ENCODE results near the gene ATXN1. TPM values are rescaled to one million over a fixed set of nuclear protein-coding genes. Genes with fewer than 3 reads are reported as not detected.

ATXN1 gene
- total and polyA plus RNA-seq, 2 of the 13 experiments (the other 11 are each of a cell fraction or from before 2014, with no cell fraction given), result 20.7 to 39.5 TPM

DNA sequence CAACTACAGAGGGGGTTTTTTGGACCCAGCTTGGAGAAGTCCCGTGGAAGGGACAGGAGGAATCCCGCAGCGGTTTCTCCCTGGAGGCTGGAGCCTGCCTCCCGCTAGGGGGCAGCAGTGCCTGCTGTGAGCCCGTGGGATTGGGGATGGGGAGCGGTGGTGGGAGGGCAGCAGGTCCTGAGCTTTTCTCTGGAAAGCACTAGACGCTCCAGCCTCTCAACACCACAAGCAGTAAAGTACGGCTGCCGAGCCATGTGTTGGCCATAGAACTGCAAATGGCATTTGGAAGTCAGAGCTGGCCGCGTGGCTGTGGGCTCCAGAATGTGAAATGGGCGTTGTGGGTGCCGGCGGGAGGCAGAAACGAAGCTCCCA lies 475.1 kb downstream of the ATXN1 start (continued):
- TF ChIP-seq, protein P1, sequence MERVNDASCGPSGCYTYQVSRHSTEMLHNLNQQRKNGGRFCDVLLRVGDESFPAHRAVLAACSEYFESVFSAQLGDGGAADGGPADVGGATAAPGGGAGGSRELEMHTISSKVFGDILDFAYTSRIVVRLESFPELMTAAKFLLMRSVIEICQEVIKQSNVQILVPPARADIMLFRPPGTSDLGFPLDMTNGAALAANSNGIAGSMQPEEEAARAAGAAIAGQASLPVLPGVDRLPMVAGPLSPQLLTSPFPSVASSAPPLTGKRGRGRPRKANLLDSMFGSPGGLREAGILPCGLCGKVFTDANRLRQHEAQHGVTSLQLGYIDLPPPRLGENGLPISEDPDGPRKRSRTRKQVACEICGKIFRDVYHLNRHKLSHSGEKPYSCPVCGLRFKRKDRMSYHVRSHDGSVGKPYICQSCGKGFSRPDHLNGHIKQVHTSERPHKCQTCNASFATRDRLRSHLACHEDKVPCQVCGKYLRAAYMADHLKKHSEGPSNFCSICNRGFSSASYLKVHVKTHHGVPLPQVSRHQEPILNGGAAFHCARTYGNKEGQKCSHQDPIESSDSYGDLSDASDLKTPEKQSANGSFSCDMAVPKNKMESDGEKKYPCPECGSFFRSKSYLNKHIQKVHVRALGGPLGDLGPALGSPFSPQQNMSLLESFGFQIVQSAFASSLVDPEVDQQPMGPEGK (CRISPR knock-in tag; IDR thresholded peaks at IDR 0.05), result peak; percentile 60; the same call in 1 of the 2 replicates
- TF ChIP-seq MXD4 (CRISPR knock-in tag; IDR thresholded peaks at IDR 0.05) (0 out of 2 replicates have a peak, but pooled peaks have one; percentile 35), ZNF136 (CRISPR knock-in tag; IDR thresholded peaks at IDR 0.05; ENCODE audit: low read depth) (no peak), CEBPB (IDR thresholded peaks at IDR 0.05; ENCODE audit: borderline replicate concordance, low read depth, low read length) (no peak), TEAD3 (CRISPR knock-in tag; optimal IDR thresholded peaks at IDR 0.05; ENCODE audit: borderline replicate concordance) (peak; percentile 66), ELF3 (CRISPR knock-in tag; IDR thresholded peaks at IDR 0.05) (peak; percentile 14; the same call in 1 of the 2 replicates), ZNF329 (CRISPR knock-in tag; IDR thresholded peaks at IDR 0.05; ENCODE audit: low read depth) (no peak), ONECUT2 (CRISPR knock-in tag; IDR thresholded peaks at IDR 0.05) (no peak), IRF2 (CRISPR knock-in tag; IDR thresholded peaks at IDR 0.05) (0 out of 2 replicates have a peak, but pooled peaks have one; percentile 31), ZNF501 (CRISPR knock-in tag; IDR thresholded peaks at IDR 0.05) (peak; percentile 52; the same call in 1 of the 2 replicates), TP53 (CRISPR knock-in tag; conservative IDR thresholded peaks at IDR 0.05) (no peak), ELF1 (CRISPR knock-in tag; IDR thresholded peaks at IDR 0.05) (peak; percentile 25; the same call in 1 of the 2 replicates), HDAC2 (CRISPR knock-in tag; IDR thresholded peaks at IDR 0.05) (peak; percentile 29; the same call in 1 of the 2 replicates)
- TF ChIP-seq, protein P2, sequence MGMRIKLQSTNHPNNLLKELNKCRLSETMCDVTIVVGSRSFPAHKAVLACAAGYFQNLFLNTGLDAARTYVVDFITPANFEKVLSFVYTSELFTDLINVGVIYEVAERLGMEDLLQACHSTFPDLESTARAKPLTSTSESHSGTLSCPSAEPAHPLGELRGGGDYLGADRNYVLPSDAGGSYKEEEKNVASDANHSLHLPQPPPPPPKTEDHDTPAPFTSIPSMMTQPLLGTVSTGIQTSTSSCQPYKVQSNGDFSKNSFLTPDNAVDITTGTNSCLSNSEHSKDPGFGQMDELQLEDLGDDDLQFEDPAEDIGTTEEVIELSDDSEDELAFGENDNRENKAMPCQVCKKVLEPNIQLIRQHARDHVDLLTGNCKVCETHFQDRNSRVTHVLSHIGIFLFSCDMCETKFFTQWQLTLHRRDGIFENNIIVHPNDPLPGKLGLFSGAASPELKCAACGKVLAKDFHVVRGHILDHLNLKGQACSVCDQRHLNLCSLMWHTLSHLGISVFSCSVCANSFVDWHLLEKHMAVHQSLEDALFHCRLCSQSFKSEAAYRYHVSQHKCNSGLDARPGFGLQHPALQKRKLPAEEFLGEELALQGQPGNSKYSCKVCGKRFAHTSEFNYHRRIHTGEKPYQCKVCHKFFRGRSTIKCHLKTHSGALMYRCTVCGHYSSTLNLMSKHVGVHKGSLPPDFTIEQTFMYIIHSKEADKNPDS (CRISPR knock-in tag; IDR thresholded peaks at IDR 0.05), result 0 out of 2 replicates have a peak, but pooled peaks have one; percentile 20
- TF ChIP-seq, protein P3, sequence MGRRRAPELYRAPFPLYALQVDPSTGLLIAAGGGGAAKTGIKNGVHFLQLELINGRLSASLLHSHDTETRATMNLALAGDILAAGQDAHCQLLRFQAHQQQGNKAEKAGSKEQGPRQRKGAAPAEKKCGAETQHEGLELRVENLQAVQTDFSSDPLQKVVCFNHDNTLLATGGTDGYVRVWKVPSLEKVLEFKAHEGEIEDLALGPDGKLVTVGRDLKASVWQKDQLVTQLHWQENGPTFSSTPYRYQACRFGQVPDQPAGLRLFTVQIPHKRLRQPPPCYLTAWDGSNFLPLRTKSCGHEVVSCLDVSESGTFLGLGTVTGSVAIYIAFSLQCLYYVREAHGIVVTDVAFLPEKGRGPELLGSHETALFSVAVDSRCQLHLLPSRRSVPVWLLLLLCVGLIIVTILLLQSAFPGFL (CRISPR knock-in tag; IDR thresholded peaks at IDR 0.05), result no peak
- TF ChIP-seq, protein P4, sequence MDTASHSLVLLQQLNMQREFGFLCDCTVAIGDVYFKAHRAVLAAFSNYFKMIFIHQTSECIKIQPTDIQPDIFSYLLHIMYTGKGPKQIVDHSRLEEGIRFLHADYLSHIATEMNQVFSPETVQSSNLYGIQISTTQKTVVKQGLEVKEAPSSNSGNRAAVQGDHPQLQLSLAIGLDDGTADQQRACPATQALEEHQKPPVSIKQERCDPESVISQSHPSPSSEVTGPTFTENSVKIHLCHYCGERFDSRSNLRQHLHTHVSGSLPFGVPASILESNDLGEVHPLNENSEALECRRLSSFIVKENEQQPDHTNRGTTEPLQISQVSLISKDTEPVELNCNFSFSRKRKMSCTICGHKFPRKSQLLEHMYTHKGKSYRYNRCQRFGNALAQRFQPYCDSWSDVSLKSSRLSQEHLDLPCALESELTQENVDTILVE (CRISPR knock-in tag; IDR thresholded peaks at IDR 0.05), result peak; percentile 25; the same call in 1 of the 2 replicates
- TF ChIP-seq, protein P5, sequence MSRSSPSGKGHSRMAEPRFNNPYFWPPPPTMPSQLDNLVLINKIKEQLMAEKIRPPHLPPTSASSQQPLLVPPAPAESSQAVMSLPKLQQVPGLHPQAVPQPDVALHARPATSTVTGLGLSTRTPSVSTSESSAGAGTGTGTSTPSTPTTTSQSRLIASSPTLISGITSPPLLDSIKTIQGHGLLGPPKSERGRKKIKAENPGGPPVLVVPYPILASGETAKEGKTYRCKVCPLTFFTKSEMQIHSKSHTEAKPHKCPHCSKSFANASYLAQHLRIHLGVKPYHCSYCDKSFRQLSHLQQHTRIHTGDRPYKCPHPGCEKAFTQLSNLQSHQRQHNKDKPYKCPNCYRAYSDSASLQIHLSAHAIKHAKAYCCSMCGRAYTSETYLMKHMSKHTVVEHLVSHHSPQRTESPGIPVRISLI (CRISPR knock-in tag; IDR thresholded peaks at IDR 0.05; ENCODE audit: borderline replicate concordance), result no peak
- TF ChIP-seq, protein P6, sequence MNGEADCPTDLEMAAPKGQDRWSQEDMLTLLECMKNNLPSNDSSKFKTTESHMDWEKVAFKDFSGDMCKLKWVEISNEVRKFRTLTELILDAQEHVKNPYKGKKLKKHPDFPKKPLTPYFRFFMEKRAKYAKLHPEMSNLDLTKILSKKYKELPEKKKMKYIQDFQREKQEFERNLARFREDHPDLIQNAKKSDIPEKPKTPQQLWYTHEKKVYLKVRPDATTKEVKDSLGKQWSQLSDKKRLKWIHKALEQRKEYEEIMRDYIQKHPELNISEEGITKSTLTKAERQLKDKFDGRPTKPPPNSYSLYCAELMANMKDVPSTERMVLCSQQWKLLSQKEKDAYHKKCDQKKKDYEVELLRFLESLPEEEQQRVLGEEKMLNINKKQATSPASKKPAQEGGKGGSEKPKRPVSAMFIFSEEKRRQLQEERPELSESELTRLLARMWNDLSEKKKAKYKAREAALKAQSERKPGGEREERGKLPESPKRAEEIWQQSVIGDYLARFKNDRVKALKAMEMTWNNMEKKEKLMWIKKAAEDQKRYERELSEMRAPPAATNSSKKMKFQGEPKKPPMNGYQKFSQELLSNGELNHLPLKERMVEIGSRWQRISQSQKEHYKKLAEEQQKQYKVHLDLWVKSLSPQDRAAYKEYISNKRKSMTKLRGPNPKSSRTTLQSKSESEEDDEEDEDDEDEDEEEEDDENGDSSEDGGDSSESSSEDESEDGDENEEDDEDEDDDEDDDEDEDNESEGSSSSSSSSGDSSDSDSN (CRISPR knock-in tag; IDR thresholded peaks at IDR 0.05), result 0 out of 2 replicates have a peak, but pooled peaks have one; percentile 34
- TF ChIP-seq, protein P7, sequence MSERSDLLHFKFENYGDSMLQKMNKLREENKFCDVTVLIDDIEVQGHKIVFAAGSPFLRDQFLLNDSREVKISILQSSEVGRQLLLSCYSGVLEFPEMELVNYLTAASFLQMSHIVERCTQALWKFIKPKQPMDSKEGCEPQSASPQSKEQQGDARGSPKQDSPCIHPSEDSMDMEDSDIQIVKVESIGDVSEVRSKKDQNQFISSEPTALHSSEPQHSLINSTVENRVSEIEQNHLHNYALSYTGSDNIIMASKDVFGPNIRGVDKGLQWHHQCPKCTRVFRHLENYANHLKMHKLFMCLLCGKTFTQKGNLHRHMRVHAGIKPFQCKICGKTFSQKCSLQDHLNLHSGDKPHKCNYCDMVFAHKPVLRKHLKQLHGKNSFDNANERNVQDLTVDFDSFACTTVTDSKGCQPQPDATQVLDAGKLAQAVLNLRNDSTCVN (CRISPR knock-in tag; IDR thresholded peaks at IDR 0.05; ENCODE audit: borderline replicate concordance), result peak; percentile 23; the same call in 1 of the 2 replicates
